AML-193 (cell line): ENCODE results near the gene IDNK.

ENCODE experiments used
- DNase-seq, 2 experiments: peaks; one replicate each; lab custom pipeline; 2025; lab: John Stamatoyannopoulos, UW

The IDNK gene

DNA sequence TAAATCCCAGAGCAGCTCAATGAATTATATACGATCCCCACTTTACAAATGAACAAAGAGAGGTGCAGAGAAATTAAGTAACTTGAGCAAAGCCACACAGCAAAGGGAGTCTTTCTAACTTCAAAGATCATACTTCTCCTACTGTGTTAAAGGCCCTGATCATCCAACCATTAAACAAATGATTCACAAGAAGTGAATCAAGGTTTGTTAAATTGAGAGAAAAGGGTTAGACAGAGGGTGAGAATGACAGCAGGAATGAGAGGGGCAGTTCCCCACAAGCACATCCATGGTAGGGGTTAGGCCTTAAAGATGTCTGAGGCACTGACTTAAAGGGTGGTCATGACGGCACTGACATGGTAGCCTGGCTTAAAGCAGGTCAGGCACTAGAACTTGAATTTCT, 10.7 kb downstream of the IDNK start:
- no peak for DNase-seq

DNA sequence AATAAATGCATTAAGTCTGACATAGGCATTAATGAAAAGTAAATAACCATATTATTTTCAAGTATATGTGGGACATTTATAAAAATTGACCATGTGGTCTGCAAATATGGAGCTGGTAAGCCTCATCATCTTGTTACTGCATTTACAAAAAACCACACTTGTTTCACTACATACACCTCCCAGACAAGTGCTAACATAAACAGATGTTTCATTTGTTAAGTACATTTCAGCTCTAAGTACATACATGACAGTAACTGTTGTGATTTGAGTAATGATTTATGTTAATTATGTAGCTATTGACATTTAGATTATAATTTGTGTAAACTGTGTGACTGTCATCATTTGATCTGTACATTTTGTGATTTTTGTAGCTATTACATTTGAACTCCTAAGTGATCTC, 13.9 kb downstream of the IDNK start:
- DNase-seq, result no peak

GRCh38 chr9:83637389-83637788, 14.4 kb downstream of the IDNK start:
- DNase-seq, result no peak

GRCh38 chr9:83639266-83639665, 16.3 kb downstream of the IDNK start:
- no peak for DNase-seq

GRCh38 chr9:83642793-83643192, 19.9 kb downstream of the IDNK start:
- no peak for DNase-seq

GRCh38 chr9:83646500-83647239, 23.7 kb downstream of the IDNK start:
- DNase-seq, result no peak

GRCh38 chr9:83649080-83649479, 26.1 kb downstream of the IDNK start:
- peak; percentile 38 to 49 for DNase-seq

- no peak for DNase-seq
These were observed 26.6 kb downstream of the IDNK start for GRCh38 chr9:83649515-83649914.

GRCh38 chr9:83651558-83651957, 28.6 kb downstream of the IDNK start:
- DNase-seq, result peak in 1 of 2 experiments; percentile 6

- DNase-seq, result no peak
These were observed 29.5 kb downstream of the IDNK start for GRCh38 chr9:83652433-83652832.

- no peak for DNase-seq
These were observed 32.5 kb downstream of the IDNK start for GRCh38 chr9:83655433-83655832.

DNA sequence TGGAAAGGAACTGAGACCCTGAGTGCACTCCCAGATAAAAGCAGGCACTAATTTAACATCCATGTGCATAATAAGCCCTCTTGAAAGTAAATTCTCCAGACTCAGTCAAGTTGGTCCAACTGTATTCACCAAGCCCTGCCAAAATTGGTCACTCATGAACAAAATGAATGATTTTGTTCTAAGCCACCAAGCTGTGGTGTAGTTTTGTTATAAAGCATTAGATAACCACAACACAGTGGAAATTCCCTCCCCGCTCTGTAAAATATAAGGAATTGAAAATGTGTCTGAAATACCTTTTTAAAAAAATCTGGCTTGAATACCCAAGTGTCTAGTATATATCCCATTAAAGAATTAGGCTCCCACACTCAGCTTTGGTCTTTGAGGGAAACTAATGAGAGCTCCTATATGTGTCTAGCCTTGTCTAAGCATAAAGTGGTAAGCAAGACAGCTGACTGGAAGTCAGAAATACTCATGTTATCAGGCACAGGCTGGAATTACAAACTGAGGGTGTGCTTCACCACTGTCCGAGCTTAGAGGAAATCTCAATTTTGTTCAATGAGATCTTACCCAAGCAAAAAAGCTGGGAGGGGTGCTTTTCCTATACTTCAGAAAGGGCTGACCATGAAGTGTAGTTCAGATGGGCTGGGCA, 33.2 kb downstream of the IDNK start:
- DNase-seq, result no peak

- DNase-seq, result no peak
These were observed 34.0 kb downstream of the IDNK start for GRCh38 chr9:83656952-83657351.

DNA sequence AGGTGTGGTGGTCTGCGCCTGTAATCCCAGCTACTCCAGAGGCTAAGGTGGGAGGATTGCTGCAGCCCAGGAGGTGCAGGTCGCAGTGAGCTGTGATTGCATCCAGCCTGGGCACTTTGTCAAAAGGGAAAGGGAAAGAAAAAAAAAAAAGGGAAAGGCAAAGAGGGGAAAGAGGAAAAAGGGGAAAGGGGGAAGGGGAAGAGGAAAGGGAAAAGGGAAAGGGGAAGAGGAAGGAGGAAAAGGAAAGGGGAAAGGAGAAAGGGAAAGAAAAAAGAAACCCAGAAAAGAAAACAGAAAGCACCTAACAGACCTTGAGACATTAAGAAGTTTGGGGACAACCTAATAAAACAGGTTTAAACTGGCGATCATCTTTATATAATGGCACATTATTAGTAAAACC, 40.0 kb downstream of the IDNK start:
- no peak for DNase-seq

DNA sequence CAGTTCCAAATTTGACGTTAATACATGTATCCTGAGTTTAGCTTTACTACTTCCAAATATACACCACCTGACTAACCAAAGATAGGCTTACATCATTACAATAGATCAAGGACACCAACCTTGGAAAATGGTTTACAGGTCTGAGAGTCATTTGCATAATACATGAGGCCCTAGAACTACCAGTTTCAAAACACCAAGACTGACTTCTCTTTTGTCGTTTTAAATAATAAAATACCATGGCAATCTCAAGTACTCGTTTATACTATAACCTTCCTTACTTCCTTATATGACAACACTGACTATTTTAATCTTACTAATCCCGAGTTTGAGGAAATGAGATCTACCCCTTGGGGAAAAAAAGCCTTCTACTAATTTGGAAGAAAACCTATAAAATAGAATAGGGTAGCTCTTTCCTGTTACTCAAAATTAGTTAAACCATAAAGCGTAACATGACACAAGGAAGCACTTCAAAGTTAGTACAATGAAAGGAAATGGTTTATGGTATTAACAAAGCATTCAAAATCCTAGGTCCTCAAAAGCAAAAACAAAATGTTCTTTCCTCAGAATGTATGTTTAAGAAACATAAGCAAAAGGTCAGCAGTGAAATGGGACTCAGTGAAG, 42.7 kb downstream of the IDNK start:
- DNase-seq, result no peak

DNA sequence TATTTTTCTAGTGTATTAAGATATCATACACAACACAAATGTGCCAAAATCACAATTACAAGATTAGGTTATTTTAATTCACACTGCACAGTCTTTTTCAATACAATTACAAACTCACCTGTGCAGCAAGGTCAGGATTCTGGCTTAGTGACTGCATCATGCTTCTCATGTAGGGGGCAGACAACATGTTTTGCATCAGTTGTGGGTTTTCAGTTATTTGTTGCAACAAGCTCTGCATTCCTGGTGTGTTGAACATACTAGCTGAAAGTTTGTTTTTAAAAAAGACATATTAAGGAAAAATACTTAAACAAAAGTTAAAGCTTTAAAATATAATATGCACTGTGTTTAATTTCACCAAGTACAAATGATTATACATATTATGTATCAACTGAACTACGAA, 46.1 kb downstream of the IDNK start:
- no peak for DNase-seq

GRCh38 chr9:83670381-83670780, 47.4 kb downstream of the IDNK start:
- DNase-seq, result no peak

DNA sequence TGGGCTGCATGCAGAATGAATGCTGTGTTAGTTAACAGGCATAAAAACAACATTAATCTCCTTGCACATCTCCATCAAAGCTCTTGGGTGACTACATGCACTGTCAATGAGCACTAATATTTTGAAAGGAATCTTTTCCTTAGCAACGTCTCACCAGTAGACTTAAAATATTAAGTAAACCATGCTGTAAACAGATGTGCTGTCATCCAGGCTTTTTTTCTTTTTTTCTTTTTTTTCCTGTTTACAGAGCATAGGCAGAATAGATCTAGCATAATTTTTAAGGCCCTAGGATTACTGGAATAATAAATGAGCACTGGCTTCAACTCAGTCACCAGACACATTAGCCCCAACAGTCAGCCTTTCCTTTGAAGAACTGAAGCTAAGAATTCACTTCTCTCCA, 48.5 kb downstream of the IDNK start:
- no peak for DNase-seq

DNA sequence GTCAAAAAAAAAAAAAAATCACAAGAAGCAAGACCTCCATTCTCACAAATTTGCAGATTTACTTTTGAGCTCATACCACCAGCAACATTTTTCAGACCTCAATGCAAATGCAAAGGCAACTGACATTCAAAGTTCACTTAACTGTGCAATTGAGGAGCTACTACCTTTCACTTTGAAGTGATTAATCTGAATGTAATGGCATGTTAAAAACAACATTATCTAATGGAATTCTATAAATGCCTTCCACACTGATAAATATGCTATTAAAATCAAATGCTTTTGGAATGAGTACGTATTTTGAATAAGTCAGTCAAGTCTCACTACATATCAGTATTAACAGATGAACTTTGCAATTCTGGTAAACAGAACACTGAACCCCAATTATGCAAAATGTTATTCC, 52.5 kb downstream of the IDNK start:
- no peak for DNase-seq

DNA sequence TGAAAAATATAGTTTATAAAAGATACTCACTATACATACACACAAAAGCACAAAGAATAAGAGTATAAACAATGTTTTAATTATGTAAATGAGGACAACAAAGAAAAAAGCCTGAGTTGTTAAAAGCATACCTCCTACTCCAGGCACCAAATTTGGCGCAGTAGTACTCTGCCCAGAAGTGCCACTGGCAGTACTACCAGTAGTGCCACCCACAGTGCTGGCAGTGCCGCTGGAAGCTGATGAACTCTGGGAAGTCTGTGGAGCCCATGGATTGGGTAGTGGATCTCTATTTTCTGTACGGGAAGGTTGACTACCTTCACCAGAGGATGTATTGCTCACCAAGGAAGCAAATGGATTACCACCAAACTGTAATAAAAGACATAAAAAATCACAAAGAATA, 54.7 kb downstream of the IDNK start:
- DNase-seq, result no peak

DNA sequence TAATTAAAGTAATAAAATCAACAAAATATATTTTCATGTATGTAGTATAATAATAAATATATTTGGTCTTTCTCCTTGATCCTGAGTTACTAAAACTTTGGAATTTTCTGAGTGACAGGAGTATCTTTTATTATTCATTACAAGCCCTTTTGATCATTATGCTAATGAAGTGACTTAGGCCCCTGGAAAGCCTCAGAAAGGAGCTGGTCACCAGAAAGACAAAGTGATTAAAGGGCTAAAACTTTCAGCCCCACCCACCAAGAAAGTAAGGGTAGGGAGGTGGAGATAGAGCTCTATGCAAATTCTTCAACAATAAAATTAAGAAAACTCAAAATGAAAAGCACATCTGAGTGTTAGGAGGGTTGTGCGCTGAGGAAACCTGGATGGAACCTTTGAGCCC, 57.3 kb downstream of the IDNK start:
- DNase-seq, result no peak

GRCh38 chr9:83681490-83681889, 58.5 kb downstream of the IDNK start:
- DNase-seq, result no peak

GRCh38 chr9:83688921-83689320, 66.0 kb downstream of the IDNK start:
- DNase-seq, result no peak
